Fibroblast of lung (primary cell): Measurements from ENCODE around the gene CDK2AP2. TPM values are rescaled to one million over a fixed set of nuclear protein-coding genes. Genes with fewer than 3 reads are reported as not detected.

Experiments
- DNase-seq, 2 donors: peaks; one replicate each; pipeline versions ENCODE4 v3.0.0 to v3.0.0-alpha.2; 2010; ENCODE audit warnings: low read depth in 2 of 2
- H2AFZ ChIP-seq: 2 replicates; pipeline ENCODE4 v1.5.1; 2012; ENCODE audit warnings: low read length, control low read depth, inconsistent platforms
- H3K27ac ChIP-seq: 2 replicates; pipeline ENCODE4 v1.5.1; 2011; ENCODE audit warnings: low read length, control low read depth; ENCODE audit not compliant: insufficient read depth
- H3K27me3 ChIP-seq: 2 replicates; pipeline ENCODE4 v1.5.1; 2011; ENCODE audit warnings: mild to moderate bottlenecking, low read length; ENCODE audit not compliant: control insufficient read depth, insufficient read depth
- H3K36me3 ChIP-seq: 2 replicates; pipeline ENCODE4 v1.5.1; 2011; ENCODE audit warnings: low read length; ENCODE audit not compliant: control insufficient read depth, insufficient read depth
- H3K4me1 ChIP-seq: 2 replicates; pipeline ENCODE4 v1.5.1; 2011; ENCODE audit warnings: low read length; ENCODE audit not compliant: control insufficient read depth, insufficient read depth; ENCODE audit errors: extremely low read depth
- H3K4me2 ChIP-seq: 2 replicates; pipeline ENCODE4 v1.5.1; 2011; ENCODE audit warnings: low read length, control low read depth; ENCODE audit not compliant: insufficient read depth; ENCODE audit errors: extremely low read depth
- H3K4me3 ChIP-seq, 4 experiments: fragments of 200-600 bp in 1 of 4; sonication (generic) in 1 of 4; replicated peaks in 1 of 4; 2 replicates each; pipeline ENCODE4 v1.5.1; 2011 to 2016; ENCODE audit warnings: low read length in 4 of 4, low read depth in 3 of 4, mild to moderate bottlenecking in 3 of 4, control low read depth in 2 of 4, inconsistent platforms in 1 of 4, mixed read lengths in 1 of 4; ENCODE audit not compliant: insufficient read depth in 1 of 4; ENCODE audit errors: control extremely low read depth in 1 of 4
- H3K79me2 ChIP-seq: 2 replicates; pipeline ENCODE4 v1.5.1; 2012; ENCODE audit warnings: mild to moderate bottlenecking, low read length, inconsistent platforms; ENCODE audit not compliant: control insufficient read depth, insufficient read depth
- H3K9ac ChIP-seq: 2 replicates; pipeline ENCODE4 v1.5.1; 2011; ENCODE audit warnings: mild to moderate bottlenecking, low read length, control low read depth; ENCODE audit not compliant: insufficient read depth
- H3K9me3 ChIP-seq: 2 replicates; pipeline ENCODE4 v1.5.1; 2012; ENCODE audit warnings: low read depth, low read length; ENCODE audit not compliant: control insufficient read depth, insufficient read depth
- H4K20me1 ChIP-seq: 2 replicates; pipeline ENCODE4 v1.5.1; 2011; ENCODE audit warnings: low read length; ENCODE audit not compliant: control insufficient read depth, insufficient read depth; ENCODE audit errors: extremely low read depth
- EZH2 ChIP-seq: IDR thresholded peaks from 2 replicates; pipeline ENCODE4 v1.5.1; 2012; ENCODE audit warnings: low read length, control low read depth, mild to moderate bottlenecking; ENCODE audit errors: missing control alignments
- polyA plus RNA-seq, 2 donors: library from polyadenylated mRNA; depleted of rRNA in 1 of 2; stranded (reverse) in 1 of 2; unstranded in 1 of 2; fragments of >200 nt; gene quantifications; 2 replicates each; pipeline ENCODE4 v1.2.1, GENCODE V29; 2011 to 2012; ENCODE audit warnings: missing spikeins in 1 of 2
- total RNA-seq: library from RNA; depleted of rRNA; stranded (reverse); fragments of >200 nt; gene quantifications from 2 replicates; pipeline ENCODE4 v1.2.1, GENCODE V29; 2014
- TF ChIP-seq, protein P1 (sequence below), 2 donors: IDR thresholded peaks in 1 of 2; conservative IDR thresholded peaks in 1 of 2; 1 replicate in 1 of 2; 2 replicates in 1 of 2; pipeline ENCODE4 v1.5.1; 2011 to 2012; ENCODE audit warnings: low read length in 2 of 2, control low read depth in 1 of 2, inconsistent platforms in 1 of 2, low read depth in 1 of 2, mild to moderate bottlenecking in 1 of 2

Gene CDK2AP2
- total and polyA plus RNA-seq, 2 donors (not counting 1 experiment from before 2014, with no cell fraction given), result 7.8 to 19.0 TPM

DNA sequence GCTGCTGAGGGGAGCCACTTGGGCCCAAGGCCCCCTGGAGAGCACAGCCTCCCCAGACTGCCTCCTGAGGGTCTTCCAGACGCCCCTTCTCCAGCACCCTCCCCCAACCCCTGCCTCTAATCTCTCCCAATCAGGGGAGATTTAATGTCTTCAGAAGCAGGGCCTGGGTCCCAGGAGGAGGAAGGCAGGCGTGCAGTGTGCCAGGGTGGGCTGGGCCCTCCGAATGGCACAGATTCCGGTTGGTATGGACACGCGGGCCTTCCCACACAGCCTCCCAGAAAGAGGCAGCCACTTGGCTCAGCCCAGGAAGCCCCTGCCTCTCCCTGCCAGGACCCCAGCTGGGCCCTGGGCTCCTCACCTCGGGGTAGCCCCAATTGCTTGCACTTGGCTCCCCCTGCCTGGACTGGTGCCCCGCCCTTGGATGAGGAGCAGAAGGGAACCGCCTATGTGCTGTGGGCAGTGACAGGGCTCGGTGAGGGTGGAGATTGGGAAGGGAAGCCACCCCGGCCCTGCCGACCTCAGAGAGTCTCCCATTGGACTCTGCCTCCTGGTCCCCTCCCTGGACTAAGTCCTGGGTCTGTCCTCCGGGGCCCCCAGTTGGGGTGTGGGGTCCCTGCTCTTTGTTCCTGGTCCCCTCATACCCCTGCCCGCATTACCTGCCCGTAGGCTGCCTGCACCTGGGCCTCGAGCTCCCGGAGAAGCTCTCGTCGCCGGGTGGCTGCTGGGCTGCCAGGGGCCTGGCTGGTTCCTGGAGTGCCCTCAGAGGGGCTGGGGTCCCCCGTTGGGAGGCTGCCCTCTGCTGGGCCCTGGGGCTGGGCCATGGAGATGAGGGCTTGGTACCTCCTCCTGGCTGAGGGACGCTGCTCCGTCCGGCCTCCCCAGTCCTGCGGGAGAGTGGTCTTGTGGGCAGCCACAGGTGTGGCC, 15.9 kb upstream of the CDK2AP2 start:
- H3K36me3 ChIP-seq, result no peaks in the 10 kb centered on the region
- no peaks in the 10 kb centered on the region for H3K79me2 ChIP-seq
- no peak for DNase-seq
- no peaks in the 10 kb centered on the region for H4K20me1 ChIP-seq
- H3K9ac ChIP-seq, result no peak overlapping the region
- no peak for TF ChIP-seq EZH2
- H3K4me1 ChIP-seq, result no peaks in the 10 kb centered on the region
- H3K9me3 ChIP-seq, result no peaks in the 10 kb centered on the region
- H3K4me3 ChIP-seq, result no peak overlapping the region
- no peak overlapping the region for H3K4me2 ChIP-seq
- H3K27ac ChIP-seq, result no peak overlapping the region
- no peaks in the 10 kb centered on the region for H3K27me3 ChIP-seq
- H2AFZ ChIP-seq, result no peak overlapping the region

DNA sequence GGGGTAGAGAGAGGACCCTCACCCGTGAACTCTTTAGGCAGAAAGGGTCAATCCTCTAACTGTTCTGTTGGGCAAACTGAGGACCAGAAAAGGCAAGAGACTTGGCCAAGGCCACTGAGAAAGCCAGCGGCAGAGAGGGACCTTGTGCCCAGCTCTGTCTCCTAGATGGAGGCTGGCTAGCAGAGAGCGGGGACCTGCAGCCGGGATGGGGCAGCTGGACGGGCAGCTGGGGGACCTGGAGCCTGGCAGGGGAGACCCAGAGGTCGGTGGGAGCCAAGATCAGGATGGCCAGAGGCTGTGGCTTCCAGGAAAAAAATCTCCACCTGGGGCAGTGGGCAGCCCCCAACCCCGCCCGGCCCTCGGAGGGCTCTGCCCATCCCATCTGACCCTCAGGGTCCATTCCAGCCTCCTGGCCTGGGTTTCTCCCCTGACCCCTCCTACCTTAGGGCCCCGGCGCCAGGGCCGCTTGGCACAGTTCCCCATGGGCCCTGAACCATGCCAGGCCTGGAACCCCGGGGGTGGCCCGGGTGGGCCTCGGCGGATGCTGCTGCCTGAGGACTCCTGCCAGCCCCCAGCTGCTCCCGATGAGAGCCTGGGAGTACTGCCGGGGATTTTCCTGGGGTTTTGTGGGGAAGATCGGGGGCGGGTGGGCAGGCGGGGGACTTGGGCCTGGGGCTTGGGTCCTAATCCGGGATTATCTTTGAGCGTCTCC, 15.0 kb upstream of the CDK2AP2 start, which contains the start of gene CABP2:
TSS of gene CABP2 (minus strand) at position 603 of the 712 bp plus-strand sequence. CDS start at position 483, 120 bp downstream.
- Histone ChIP-seq H3K79me2 (no peaks in the 10 kb centered on the region), H3K4me3 (no peak within 1 kb of the TSS), H3K4me1 (no peaks in the 10 kb centered on the region), H3K36me3 (no peaks in the 10 kb centered on the region), H3K4me2 (no peak within 1 kb of the TSS), H3K27me3 (peaks cover 4% of the 10 kb centered on the region), H2AFZ (no peak within 1 kb of the TSS), H3K9ac (no peak within 1 kb of the TSS), H4K20me1 (no peaks in the 10 kb centered on the region), H3K9me3 (no peaks in the 10 kb centered on the region), H3K27ac (no peak within 1 kb of the TSS)
- TF ChIP-seq EZH2, result no peak
- TF ChIP-seq, protein P1, sequence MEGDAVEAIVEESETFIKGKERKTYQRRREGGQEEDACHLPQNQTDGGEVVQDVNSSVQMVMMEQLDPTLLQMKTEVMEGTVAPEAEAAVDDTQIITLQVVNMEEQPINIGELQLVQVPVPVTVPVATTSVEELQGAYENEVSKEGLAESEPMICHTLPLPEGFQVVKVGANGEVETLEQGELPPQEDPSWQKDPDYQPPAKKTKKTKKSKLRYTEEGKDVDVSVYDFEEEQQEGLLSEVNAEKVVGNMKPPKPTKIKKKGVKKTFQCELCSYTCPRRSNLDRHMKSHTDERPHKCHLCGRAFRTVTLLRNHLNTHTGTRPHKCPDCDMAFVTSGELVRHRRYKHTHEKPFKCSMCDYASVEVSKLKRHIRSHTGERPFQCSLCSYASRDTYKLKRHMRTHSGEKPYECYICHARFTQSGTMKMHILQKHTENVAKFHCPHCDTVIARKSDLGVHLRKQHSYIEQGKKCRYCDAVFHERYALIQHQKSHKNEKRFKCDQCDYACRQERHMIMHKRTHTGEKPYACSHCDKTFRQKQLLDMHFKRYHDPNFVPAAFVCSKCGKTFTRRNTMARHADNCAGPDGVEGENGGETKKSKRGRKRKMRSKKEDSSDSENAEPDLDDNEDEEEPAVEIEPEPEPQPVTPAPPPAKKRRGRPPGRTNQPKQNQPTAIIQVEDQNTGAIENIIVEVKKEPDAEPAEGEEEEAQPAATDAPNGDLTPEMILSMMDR (conservative IDR thresholded peaks at IDR 0.05 in 1 of 2, IDR thresholded peaks at IDR 0.05 in 1 of 2; ENCODE audit: low read depth in 1 of 2, low read length in 2 of 2), result no peak
- no peak for DNase-seq

DNA sequence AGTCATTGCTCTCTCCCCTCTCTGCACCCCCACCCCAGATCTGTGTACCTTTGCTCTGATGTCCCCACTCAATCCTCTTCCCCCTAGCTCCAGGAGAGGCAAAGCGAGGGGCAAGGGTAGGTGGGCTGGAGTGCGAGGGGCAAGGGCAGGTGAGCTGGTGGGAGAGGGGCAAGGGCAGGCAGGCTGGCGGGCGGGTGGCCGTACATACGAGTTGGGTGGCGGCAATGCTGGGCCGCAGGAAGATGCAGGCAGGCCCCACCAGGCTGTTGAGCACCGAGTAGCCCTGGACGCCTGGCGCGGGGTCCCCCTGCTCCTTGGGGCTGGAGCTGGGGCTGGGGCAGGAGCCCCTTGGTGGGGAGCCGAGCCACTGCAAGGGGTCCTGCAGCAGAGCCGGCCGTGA, 14.4 kb upstream of the CDK2AP2 start:
- Histone ChIP-seq H3K4me1 (no peaks in the 10 kb centered on the region), H3K4me3 (no peak overlapping the region), H2AFZ (no peak overlapping the region), H3K79me2 (no peaks in the 10 kb centered on the region), H4K20me1 (no peaks in the 10 kb centered on the region), H3K27me3 (peaks cover 4% of the 10 kb centered on the region), H3K4me2 (no peak overlapping the region), H3K36me3 (no peaks in the 10 kb centered on the region), H3K27ac (no peak overlapping the region), H3K9me3 (no peaks in the 10 kb centered on the region), H3K9ac (no peak overlapping the region)
- no peak for DNase-seq
- TF ChIP-seq, protein P1 (conservative IDR thresholded peaks at IDR 0.05 in 1 of 2, IDR thresholded peaks at IDR 0.05 in 1 of 2; ENCODE audit: low read depth in 1 of 2, low read length in 2 of 2), result no peak
- TF ChIP-seq EZH2, result no peak
